HG03575 (cell line): ENCODE measurements around the gene LDLRAD3.

Experiments used
- ATAC-seq: cut with Tn5 transposase; IDR thresholded peaks from one replicate; pipeline ENCODE4 v1.9.1; 2021; ENCODE audit not compliant: unreplicated experiment, insufficient number of reproducible peaks, low FRiP score; ENCODE audit errors: extremely low read depth

LDLRAD3 gene

GRCh38 chr11:36258730-36259360, 315.0 kb downstream of the LDLRAD3 start:
- no peak for ATAC-seq

DNA sequence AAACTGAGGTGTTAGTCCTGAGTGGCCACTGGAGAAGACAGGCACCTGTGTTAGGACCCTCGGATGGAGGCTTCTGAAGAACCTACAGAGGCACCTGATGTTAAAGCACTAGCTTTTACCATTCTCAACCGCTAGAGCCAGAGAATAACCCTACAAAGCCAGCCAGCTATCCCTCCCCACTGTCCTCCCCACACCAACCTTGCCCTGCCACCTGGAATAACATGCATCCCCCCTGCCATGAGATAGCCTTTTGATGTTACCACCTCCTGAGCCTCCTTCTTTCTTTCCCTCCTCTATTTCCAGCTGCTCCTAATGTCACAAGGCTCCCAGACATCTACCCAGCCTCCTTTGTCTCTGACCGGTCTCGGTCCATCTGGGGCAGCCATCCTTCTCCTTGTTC, 317.2 kb downstream of the LDLRAD3 start:
- ATAC-seq = no peak

DNA sequence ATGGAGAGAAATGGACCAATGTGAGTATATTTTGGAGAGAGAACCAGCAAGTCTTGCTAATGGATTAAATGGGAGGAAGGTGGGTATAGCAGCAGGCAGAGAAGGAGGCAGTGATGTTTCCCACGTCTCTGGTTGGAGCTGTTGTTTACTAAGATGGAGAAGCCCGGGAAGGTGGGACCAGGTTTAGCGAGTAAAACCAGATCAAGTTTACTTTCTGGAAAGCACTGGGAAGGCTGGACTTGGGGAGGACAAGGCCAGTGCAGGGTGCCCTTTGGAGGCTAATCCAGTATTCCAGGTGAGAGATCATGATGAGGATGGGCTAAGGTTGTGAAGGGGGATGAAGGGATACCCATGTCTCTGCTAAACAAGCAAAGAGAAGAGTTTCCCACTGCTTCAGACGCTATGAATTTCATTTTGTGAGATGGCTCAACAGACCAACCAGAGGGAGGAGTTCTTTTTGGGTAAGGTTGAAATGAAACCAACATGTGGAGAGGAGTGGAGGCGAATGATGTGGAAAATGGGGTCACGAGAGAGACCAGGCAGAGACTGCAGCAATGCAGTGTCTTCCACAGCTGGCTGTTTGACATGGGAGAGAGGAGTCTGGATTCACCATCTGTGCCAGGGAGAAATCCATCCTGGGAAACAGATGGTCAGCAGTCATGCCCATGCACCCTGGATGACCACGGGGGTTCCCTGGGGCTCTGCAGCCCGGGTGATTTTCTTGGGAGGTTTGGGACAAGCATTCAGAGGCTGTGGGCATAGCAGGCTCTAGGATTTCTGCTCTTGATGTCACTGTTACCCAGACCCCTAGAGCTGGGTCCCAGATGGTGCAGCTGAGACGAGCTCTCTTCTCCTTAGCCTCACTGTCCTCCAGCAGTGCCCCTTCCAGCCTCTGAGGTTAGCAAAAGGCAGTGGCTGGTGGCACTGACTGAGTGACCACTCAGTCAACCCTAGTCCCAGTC, 320.4 kb downstream of the LDLRAD3 start:
- no peak for ATAC-seq

DNA sequence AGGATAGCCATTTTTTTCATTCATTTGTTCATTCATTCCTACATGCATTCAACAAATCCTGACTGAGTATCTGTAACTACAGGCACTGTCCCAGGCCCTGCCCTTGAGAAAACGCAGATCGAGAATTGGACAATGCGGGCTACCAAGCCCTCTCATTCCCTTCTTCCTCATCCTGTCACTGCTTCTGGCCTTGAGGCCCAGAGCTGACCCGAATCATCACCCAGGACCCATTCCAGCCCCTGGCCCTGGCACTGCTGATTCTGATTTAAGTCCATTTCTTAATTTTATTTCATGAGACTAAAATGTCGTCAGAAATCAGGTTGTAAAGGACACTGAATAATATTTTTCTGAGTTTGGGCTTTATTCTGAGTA, 321.1 kb downstream of the LDLRAD3 start:
- ATAC-seq = no peak

DNA sequence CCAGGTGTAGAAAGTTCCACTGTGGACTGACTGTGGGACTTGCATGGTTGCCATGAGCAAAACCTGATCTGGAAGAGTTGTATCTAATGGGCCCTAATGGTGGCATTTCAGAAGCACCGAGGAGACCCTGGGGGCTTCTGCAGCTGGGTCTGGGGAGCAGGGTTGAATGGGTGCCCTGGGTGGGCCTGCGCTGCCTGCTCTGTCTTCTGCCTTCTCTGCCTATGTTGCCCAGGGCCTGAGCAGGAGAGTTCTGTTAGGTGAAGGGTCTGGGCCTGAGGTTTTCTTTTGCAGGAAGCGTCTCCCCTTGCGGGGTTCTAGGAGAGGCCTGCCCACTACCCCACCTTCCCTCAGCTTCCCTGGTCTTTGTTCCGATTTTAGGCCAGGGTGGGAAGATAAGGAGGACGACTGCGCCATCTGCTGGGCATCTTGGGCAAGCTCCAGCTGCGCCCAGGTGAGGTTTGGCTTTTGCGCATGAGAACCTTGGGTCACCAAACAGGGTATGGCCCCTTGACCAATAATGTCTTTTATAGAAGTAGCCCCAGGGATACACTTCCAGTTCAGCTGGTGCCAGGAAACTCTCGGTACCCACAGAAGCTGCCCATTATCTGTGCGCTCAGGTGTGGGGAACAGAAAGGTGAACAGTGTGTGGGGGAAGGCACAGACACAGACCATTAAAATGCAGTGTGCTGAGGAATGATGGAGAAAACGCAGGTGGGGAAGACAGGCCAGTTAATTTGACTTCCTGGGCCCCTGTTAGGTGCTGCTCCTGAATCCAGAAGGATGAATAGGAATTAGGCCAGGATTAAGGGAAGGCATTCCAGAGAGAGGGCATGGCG, 322.1 kb downstream of the LDLRAD3 start:
- no peak for ATAC-seq

GRCh38 chr11:36266767-36267166, 322.9 kb downstream of the LDLRAD3 start:
- ATAC-seq = no peak

GRCh38 chr11:36268337-36268985, 324.6 kb downstream of the LDLRAD3 start:
- ATAC-seq = no peak

DNA sequence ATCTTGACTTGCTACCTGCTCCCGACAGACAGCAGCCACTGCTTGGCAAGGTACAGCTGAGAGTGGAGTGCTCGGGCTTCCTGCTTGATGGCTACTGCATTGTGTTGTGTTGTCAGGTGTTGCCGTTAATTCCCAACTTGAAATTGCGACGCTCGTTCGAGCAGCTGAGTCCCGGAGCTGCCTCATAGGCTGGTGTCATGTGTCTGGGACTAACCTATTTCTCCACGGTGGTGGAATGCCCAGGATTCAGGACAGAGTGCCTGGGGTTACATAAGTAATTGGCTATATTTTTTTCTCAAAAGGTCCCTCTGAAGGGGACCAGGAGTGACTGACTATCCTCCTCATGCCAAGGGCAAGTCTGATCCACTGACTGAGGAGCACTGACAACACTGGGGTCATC, 326.8 kb downstream of the LDLRAD3 start:
- no peak for ATAC-seq

DNA sequence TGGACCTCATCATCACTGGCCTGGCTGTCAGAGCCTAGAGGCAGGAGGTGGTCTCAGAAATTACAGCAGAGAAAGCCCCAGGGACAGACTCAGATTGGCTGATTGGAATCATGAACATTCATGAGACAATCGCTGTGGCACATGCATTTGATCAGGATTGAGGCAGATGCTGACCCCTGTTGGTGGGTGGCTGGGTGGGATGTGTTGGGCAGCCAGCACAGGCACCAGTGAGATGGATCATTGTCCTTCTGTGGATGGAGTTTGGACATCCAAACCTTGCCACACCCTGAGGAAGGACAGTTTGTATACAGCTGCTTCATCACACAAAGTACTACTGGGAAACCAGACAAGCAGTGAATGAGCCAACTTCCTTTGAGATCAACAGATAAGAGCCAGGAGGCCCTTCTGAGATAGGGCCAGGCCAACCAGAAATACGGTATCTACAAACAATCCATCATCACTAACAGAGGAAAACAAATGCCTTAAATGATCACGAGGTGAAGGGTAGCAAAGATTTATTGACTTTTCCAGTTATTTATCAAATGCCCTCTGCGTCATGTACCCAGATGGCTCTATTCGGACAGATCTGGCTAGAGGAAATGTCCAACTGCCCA, 328.0 kb downstream of the LDLRAD3 start:
- no peak for ATAC-seq

DNA sequence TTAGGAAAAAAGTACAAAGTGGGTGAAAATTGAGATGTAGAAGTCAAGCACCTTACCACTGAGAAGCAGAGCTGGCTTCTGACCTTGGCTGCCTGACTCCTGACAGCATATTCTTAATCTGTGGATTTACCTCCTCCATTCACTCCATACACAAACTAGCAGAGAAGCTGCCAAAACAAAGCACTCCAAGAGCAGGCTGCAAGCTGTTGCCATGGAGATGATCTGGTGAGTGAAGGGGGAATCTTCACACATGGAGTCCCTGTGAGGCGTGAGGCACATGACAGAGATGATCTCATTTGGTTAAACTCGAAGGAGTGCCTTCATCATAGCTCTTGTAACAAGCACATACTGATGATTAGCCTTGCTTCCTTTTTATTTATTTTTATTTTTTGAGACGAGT, 329.2 kb downstream of the LDLRAD3 start:
- ATAC-seq = no peak

- ATAC-seq = no peak
Measured at GRCh38 chr11:36274414-36274813, 330.6 kb downstream of the LDLRAD3 start.

DNA sequence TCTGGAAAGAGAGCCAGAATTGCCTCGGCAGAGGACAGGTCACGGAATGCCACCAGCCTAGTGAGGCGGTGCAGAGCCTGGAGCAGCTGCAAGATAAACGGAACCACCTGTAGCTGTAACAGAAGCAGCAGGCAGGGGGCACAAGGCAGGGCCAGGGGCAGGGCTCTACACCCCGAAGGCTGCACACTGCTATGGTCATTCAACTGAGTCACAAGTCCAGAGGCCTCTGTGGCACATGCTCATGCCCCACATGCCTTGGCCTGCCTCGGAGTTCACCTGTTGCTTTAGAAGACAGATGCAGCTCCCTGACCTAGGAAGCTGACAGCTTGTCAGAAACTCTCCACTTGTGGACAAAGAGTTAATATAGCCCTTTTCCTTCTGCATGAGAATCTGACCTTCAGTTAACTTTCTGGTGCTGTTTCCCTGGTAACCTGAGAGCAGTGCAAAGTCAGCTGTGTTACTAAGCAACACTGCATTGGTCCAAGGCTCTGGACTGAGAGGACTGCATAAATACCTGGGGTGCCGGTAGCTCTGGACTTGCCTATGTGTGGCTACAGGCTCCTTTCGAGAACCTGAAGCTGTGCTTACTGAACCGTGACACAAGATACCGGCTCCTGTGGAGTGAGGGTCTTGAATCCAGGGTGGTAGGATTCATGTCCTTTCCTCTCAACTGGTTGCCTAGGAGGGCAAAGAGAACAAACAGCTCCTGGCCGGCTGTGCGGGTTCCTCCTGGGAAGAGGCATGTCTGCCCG, 334.8 kb downstream of the LDLRAD3 start:
- no peak for ATAC-seq

DNA sequence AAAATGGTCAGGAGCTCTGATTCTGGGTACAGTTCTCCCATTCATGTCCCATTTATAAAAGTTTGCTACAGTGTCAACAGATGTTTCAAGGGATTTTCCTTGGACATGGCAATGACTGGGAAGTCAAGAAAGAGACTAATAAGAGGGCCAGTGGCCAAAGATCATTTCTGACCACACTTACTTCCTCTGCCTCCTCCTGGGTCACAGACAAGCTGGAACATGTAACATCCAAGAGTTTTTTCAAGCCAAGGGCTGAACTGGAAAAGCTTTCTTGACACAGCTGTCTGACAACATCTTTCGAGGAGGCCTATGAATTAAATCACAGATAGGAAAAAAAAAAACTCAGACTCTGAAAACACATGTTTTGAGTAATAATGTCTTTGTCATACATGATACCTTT, 336.7 kb downstream of the LDLRAD3 start:
- ATAC-seq = no peak
